ELR (cell line): Measurements from ENCODE around the gene KCNK4.
A peak's percentile ranks its signal among the peaks of the same experiment; 100 is the strongest.
"Not testable (repeated sequence)": the region's sequence is repeated elsewhere in the genome, so short reads cannot be mapped to it uniquely, and the experiment has no call there.

Experiments
- DNase-seq: peaks from one replicate; pipeline ENCODE4 v3.0.0-alpha.2; 2015; ENCODE audit warnings: low read depth

KCNK4 gene

DNA sequence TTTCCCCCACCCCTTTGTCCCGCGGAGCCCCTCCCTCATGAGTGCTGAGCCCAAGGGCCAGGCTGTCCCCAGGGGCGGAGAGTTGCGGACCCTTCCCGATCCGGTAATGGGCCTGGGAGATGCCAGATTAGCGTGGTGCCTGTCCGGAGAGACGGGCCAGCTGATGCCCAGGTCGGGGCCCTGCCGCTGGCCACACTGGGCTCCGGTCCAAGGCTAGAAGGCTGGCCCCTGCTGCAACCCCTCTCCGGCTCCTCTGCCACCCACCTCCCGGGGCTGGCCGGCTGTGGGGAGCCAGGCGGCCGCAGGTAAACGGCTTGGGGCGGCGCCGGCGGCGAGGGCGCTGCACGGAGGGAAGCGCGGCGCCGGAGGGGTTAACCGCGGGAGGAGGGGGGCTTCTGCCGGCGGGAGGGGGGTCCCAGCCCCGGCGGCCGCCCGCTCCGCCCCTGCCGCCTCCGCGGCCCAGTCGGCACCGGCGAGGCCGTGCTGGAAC is at the start of gene KCNK4:
TSS of gene KCNK4 (plus strand) at position 41 of the 490 bp plus-strand sequence. CDS start 1,717 bp downstream, outside the sequence.
- no peak for DNase-seq

DNA sequence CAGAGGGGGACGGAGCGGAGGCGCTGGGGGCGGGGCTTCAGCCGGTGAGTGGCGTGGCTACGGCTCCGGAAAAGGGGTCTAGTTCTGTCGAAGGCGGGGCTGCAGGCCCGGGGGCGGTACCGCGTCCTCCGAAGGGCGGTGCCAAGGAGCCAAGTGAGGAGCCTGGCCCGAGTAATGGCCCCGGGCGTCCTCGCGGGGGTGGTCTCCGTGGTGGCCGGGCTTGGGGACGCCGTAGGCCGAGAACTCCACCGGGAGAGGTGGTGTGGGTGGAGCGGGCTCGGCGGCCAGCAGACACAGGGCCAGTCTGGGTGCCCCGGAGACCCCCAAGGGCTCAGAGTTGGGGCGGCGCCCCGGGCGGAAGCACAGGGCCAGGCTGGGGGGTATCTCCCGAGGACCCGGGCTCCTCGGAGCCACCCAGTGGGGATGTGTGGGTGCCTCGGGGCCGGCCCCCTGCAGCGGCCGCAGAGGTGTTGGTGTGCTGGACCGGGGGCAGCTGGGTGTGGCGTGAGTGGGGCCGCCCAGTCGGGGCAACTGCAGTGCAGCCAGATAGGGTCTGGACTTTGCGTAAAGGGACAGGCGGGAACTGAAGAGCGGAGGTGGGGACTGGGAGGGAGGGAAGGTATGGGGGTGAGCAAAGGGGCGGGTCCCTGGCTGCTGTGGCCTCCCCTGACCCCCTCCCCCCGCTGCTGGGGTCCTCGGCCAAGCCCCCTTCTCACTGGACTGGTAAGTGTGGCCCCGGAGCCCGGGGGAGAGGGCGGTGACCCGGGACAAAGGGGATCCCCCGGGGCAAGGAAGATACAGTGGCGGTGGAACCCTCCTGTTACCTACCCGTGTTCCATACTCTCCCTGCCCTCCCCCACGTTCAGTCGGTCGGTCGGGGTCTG is 49.4 kb upstream of the KCNK4 start:
- DNase-seq = peak; percentile 71

DNA sequence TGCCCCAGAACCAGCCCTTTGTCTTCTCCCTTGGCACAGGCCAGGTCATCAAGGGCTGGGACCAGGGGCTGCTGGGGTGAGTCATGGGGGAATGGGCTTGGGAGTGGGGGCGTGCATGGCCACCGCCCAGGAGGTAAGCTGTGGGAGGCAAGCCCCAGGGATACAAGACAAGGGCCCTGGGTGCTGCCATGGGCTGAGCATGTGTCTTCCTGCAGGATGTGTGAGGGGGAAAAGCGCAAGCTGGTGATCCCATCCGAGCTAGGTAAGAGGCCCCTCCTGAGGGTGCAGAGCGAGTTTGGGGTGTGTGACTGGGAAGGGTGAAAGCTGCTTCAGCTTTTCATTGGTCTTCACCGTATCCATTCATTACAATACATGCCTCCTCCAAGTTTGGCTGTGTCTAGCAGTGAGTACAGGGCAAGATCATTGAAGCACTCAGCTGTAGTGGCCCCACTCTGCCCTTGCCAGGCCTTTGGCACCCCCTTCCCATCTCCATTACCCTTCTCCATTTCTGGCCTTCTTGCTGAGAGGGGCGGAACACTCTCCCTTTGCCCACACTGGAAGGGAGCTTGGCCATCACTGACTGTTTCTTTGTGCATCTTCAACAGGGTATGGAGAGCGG is 47.8 kb upstream of the KCNK4 start:
- no peak for DNase-seq

DNA sequence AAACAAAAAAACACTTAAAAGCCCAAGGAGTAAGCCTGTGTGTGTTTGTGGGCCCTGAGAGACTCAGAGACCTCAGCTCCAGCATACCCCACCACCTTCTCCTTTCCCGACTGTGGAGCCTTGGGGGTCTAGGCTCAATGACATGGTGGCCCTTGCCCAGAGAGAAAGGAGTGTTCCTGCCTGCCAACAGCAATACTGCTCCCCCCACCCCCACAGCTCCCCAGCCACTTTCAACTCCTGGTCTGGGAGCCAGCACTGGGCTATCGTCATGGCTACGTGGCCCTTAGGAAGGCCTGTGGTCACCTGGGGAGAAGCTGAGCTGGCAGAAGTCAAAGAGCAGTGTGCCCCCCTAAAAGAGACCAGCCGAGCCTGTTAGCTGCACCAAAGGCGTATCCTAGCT is 47.0 kb upstream of the KCNK4 start:
- DNase-seq = no peak

DNA sequence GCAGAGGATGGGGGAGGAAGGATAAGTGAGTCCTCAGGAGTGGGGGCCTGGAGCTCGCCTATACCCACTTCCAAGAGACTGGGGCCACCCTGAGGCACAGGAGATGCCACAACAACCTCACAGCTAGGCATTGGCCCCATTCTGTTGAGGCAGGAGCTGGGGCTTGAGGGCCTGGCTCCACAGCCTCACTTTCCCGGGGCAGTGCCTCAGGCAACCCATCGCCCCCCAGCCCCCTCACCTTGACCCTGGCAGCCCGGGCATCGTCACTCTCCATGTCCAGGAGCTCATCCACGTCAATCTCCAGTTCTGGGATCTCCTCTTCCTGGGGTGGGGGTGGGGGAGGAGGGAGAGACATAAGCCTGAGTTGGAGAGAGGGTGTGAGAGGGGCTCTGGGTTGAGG is 46.1 kb upstream of the KCNK4 start:
- no peak for DNase-seq

DNA sequence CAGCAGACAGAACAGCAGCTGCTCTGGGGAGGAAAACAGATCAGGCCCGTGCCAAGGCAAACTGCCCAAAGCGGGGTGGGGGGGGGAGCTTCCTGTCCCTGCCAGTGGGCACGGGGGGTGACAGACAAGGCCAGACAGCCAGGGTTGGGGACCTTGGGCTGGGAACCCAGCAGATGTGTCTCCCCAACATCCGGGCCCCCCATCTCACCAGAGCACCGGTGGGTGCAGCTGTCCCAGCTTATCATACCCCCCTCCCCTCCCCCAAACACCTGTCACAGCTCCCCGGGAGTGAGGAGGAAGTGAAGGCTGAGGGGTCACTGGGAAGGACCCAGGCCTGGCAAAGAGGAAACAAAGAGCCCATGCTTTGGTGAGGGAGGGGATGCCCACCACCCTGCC is 45.7 kb upstream of the KCNK4 start:
- peak; percentile 29 for DNase-seq

DNA sequence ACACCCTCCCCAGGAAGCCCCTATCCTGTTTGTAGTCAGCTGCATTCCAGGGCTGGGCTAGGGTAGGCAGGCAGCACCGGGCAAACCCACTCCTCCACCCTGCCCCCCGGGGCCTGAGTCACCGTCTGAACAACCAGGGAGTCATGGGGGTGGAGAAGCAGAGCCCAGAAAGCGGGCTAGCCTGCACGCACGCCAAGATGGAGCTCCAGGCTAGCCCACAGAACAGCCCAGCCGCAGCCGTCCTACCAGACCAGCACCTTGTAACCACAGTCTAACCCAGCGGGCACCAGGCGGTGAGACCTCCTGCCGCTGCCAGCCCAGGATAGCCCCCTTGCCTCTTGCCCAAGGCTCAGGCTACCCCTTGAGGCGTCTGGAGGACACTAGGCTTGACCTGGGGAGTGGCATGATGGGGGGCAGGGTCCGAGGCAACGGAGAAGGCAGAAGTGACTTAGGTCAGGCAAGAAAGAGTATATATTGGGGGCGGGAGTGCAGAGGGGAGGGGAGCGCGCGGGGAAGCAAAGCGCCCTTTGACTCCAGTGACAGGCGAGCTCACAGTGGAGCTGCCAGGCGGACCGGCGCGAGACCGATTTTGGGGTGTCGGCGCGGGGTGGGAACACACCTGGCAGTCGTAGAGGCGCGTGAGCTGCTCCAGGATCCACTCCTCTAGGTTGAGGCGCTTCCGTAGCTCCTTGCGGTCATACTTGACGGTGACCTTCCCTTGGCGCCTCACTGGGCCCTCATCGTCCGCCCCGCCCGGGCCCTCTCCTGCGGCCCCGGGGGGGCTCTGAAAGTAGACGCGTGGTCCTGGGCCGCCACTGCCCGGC is 45.1 kb upstream of the KCNK4 start:
- peak; percentile 97 for DNase-seq

DNA sequence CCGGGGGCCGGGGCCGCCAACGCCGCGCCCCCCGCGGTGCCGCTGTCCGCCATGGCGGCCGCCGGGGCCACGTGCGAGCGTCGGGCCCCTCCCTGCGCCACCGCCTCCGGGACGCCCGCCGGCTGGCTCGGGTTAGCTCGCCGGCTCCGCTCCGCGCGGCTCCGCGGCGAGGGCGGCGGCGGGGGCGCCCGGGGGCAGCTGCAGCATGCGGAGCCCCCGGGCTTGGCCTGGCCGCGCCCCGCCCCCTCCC is 44.6 kb upstream of the KCNK4 start:
- DNase-seq = not testable (repeated sequence)

DNA sequence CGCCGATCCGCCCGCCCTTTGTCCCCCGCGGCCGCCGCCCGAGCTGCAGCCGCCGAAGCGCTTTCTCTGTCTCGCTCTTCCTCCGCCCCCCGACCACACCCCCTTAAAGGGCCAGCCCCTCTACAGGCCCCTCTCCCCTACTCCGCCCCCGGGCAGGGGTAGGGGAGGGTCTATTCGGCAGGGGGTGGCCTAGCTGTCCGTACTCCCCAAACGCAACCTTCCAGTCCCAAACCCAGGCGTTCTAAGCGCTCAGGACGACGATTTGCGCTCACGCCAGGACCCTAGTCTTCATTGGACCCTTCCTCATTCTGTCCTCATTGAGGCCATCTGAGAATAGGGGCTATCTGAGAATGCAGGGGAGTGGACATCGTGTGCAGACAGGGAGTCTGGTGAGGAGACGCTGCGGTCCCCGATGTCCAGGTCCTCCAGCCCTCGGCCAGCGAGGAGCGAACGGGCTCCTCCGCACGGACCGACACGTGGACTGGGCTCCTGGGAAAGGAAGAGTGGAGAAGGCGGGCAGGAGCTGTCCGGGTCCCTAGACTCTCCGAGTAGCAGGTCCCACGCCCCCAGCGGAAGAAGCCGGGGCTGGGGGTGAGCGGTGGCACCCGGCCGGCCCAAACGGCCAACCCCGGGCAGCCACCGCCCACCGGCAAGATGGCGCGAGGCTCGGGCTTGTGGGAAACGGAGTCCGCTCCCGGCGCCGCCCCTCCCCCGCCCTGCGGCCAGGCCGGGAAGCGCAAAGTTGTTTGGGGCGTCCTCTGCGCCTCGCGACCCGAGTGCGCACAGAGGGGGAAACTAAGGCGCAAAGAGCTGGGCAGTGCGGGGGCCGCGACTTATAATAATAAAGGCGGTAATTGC is 44.0 kb upstream of the KCNK4 start, which contains the start of gene PPP1R14B:
TSS of gene PPP1R14B (minus strand) at position 73 of the 858 bp plus-strand sequence. CDS start 270 bp downstream, outside the sequence.
- DNase-seq = peak; percentile 88

DNA sequence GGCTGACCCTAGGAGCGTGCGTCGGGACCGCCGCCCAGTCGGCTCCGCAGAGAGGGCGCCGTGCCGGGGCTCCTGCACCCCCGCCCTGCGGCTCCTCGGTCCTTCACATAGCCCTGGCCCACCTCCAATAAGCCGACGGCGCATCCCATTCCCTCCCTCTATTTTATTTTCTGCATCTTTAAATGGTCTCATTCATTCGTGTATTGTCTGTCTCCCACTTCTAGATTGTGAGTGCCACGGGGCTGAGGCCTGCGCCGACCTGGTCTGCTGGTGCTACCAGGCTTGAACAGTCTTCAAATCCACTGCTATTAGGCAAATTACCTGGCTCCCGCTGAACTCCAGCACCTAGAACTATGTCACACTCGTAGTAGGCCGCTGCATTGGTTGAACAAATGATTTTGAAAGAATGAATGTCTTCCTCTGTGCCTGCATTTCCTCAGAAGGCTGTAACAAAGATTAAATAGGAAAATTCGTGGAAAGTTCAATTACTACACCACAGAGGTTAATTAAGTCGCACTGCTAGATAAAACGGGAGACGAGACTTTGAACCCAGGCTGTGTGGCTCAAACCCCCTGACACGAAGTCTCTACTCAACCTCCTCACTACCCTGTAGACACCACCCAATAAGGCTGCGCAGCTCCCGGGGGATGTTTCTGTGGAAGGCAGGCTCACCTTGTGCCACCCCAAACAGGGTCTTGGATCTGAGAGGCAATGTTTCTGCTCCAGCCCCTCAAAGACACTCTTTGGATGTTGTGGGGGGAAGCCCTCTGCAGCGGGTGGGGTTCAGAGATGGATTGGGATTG is 43.2 kb upstream of the KCNK4 start:
- DNase-seq = no peak

DNA sequence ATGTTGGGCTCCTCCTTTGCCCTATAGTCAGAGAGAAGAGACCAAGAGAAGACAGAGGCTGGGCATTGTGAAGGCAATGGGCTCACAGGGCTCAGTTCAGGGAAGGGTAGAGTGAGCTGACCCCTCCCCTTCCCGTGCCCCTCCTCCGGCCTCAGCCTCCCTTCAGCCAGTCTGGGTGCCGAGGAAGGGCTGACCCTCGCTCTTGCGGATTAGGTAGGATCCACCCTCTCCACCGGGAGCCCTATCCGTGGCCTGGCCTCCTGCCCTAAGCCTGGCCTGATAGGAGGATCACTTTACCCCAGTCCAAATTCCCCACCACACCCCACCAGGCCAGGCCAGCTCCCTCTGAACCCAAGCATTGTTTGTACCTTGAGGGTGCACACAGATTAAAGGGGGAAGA is 42.5 kb upstream of the KCNK4 start:
- no peak for DNase-seq

DNA sequence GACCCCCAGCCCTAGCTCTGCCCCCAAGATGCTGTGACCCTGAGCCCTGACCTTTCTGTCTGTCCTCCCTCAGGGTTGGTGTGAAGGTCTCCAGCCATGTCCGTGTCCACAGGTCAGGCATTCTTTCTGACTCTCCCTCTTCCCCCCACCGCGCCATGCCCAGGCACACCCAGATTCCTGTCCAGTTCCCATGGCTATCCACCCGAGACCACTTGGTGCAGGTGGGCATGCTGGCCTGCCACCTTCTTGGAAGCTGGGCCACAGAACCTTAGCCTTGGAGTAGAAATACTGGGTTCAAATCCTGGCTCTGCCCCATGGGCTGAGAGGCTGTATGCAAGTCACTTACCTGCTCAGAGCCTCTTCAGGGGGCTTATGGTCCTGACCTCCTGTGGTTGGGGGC is 42.1 kb upstream of the KCNK4 start:
- no peak for DNase-seq

DNA sequence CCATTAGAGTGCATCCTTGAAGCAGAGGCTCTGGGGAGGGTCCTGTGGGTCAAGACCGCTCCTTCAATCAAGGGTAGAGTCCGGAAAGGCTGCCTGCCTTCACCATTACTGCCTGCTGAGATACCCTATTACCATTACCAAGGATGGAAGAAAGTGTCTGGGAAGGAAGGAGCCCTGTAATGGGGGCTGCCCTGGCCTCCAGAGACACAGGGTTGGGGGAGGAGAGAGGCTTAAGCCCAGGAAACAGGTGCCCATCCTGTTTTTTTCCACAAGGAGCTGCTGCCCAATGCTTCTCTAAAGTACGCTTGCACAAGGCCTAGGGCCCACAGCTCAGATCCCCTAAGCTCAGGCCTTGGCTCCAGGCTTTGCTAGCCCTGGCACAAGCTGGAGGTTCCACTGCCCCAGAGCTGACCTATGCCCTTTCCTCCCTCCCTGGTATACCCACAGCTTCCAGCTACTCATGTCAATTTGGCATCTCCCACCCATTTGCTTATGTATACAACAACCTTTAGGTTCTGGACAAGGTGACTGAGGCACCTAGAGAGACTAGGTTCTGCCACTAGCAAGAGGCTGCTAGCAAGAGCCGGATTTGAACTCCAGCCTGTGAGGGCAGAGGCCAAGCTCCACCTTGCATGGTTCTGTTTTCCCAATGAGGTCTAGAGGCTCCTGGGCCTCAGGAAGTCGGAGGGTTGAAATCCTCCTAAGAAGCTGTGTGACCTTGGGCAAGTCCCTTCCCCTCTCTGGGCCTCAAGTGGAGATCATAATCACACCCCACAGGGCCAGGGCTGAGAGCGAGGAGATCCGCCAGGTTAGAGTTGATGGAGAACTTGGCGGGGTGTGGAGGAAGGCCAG is 41.3 kb upstream of the KCNK4 start:
- DNase-seq = no peak

DNA sequence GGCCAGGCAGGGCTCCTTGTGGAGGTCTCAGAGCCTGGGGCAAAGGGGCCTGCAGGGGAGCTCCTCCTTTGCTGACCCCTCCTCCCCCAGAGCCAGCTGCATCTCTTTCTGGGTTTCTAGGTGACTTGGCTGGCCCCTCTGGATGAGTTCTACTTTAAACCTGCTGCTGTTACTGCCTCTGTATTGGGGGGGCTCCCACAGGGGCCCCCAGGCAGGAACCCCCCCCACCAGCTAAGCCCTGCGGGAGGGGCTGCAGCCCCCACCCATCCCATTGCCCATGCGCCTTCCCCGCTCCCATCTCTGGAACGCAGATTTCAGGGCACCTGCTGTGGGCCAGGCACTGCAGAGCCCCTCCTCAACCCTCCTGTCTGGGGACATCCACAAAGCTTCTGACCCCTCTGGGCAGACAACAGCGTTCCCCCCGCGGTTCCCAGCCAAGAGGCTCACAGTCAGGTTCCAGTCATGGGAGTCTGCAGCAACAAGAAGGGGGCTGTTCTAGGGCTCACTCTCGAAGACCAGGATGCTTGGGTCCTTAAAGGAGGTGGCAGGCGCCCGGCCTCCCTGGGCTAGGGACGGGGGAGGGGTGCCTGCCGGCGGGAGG is 40.6 kb upstream of the KCNK4 start:
- DNase-seq = no peak

DNA sequence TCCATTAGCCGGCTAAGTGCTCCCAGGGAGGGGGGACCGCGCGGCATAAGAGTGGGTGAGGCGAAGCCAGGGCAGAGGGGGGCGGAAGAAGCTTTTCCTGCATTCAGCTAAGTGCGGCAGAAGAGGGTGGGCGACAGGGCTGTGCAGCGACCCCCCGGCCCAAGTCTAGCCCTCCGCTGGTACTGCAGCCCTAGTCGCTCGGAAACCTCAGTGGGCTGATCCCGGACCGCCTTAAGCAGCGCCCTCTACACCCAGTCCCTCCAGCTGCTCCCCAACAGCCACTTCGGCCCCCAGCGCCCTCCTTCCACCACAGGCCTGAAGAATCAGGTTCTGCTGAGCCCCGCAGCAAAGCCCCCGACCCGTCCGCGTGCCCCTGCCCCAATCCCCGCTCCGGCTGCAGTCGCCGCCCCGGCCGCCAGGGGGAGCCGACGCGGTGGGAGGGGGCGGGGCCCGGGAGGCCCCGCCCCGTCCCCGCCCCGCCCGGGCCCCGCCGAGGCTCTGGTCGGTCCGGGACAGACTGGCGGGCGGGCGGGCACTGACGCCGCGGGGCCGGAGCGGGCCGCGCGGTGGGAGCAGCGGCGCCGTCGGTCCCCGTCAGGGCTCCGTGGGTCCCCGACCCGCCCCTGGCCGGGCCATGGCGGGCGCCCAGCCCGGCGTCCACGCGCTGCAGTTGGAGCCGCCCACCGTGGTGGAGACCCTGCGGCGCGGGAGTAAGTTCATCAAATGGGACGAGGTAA is 39.9 kb upstream of the KCNK4 start, which contains the start of gene PLCB3:
TSS of gene PLCB3 (plus strand) at position 515 of the 737 bp plus-strand sequence. CDS start at position 635, 120 bp downstream.
- DNase-seq = peak; percentile 58

DNA sequence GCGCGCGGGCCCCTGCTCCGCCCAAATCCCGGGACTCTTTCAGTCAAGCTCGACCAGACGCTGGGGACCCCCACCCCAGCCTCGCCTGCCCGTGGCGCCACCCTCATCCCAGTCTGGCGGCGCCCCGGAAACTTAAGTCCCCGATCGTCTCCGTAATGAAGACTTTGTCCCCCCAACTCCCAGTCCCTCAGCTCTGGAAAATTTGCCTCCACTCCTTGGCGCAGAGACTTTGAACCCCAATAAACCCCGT is 39.4 kb upstream of the KCNK4 start:
- DNase-seq = no peak

DNA sequence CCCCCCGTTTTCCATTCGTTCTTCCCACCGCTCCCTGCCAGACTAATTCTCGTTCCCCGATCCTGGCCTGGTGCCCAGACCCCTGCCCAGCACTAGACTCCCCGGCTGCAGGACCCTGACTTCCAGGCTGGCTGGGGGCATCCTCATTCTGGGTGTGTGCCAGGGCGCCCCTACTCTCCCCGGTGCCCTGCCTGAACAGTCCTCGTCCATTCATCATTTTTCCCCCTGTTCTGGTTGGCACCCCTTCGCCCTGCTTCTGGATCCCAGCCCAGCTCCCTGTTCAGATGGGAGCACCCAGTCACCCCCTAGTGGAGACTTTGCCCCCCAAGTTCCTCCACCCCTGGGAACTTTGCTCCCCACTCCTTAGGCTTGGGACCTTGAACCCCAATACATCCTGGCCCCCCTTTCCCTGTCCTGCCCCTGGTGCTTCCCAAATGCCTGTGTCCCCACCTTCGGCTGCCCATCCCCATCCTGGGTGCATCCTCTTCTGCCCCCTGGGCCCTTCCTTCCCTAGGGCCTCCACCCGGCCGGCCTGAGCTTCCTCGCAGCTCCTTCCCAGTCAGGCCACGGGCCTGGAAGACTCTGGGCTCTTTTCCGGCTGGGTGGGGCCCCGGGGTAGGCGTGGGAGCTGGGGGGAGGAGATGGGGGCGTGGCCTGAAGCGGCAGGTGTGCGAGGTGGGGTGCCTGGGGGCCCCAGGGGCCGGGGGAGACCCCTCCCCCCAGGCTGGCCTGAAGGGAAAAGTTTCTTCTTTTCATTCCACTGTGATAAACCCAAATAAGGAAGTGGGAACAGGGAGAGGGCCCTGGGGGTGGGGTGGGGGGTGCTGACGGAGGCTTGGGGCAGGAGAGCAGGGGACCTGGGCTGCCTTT is 38.9 kb upstream of the KCNK4 start:
- DNase-seq = peak; percentile 78

DNA sequence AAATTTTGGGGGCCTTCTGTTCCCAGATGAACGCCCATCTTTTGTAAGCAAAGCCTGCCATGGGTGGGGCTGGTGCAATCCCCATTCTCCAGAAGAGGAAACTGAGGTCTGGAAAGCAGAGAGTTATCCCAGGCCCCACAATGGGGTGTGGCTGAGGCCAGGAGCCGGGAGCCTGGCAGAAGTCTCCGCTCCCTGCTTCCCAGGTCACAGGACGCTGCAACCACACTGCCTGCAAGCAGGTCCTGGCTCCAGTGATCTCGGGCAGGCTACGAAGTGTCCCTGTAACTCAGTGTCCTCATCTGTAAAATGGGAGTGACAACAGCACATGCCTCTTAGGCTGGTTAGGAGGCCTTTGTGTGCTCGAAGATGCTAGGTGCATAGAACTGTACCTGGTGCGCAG is 38.1 kb upstream of the KCNK4 start:
- DNase-seq = no peak
